ENCODE results near the gene ARMC3. TPM values are rescaled to one million over a fixed set of nuclear protein-coding genes. Genes with fewer than 3 reads are reported as not detected.

ARMC3 gene
- total and polyA plus RNA-seq, 2 experiments from 2014 or later = 0.24 TPM; not detected in 1

- TF ChIP-seq, protein P1, sequence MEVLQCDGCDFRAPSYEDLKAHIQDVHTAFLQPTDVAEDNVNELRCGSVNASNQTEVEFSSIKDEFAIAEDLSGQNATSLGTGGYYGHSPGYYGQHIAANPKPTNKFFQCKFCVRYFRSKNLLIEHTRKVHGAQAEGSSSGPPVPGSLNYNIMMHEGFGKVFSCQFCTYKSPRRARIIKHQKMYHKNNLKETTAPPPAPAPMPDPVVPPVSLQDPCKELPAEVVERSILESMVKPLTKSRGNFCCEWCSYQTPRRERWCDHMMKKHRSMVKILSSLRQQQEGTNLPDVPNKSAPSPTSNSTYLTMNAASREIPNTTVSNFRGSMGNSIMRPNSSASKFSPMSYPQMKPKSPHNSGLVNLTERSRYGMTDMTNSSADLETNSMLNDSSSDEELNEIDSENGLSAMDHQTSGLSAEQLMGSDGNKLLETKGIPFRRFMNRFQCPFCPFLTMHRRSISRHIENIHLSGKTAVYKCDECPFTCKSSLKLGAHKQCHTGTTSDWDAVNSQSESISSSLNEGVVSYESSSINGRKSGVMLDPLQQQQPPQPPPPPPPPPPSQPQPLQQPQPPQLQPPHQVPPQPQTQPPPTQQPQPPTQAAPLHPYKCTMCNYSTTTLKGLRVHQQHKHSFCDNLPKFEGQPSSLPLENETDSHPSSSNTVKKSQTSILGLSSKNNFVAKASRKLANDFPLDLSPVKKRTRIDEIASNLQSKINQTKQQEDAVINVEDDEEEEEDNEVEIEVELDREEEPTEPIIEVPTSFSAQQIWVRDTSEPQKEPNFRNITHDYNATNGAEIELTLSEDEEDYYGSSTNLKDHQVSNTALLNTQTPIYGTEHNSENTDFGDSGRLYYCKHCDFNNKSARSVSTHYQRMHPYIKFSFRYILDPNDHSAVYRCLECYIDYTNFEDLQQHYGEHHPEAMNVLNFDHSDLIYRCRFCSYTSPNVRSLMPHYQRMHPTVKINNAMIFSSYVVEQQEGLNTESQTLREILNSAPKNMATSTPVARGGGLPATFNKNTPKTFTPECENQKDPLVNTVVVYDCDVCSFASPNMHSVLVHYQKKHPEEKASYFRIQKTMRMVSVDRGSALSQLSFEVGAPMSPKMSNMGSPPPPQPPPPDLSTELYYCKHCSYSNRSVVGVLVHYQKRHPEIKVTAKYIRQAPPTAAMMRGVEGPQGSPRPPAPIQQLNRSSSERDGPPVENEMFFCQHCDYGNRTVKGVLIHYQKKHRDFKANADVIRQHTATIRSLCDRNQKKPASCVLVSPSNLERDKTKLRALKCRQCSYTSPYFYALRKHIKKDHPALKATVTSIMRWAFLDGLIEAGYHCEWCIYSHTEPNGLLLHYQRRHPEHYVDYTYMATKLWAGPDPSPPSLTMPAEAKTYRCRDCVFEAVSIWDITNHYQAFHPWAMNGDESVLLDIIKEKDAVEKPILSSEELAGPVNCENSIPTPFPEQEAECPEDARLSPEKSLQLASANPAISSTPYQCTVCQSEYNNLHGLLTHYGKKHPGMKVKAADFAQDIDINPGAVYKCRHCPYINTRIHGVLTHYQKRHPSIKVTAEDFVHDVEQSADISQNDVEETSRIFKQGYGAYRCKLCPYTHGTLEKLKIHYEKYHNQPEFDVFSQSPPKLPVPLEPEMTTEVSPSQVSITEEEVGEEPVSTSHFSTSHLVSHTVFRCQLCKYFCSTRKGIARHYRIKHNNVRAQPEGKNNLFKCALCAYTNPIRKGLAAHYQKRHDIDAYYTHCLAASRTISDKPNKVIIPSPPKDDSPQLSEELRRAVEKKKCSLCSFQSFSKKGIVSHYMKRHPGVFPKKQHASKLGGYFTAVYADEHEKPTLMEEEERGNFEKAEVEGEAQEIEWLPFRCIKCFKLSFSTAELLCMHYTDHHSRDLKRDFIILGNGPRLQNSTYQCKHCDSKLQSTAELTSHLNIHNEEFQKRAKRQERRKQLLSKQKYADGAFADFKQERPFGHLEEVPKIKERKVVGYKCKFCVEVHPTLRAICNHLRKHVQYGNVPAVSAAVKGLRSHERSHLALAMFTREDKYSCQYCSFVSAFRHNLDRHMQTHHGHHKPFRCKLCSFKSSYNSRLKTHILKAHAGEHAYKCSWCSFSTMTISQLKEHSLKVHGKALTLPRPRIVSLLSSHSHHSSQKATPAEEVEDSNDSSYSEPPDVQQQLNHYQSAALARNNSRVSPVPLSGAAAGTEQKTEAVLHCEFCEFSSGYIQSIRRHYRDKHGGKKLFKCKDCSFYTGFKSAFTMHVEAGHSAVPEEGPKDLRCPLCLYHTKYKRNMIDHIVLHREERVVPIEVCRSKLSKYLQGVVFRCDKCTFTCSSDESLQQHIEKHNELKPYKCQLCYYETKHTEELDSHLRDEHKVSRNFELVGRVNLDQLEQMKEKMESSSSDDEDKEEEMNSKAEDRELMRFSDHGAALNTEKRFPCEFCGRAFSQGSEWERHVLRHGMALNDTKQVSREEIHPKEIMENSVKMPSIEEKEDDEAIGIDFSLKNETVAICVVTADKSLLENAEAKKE (CRISPR knock-in tag; IDR thresholded peaks at IDR 0.05) = no peak
Observed at GRCh38 chr10:22897371-22897770, 30.5 kb upstream of the ARMC3 start (continued).

DNA sequence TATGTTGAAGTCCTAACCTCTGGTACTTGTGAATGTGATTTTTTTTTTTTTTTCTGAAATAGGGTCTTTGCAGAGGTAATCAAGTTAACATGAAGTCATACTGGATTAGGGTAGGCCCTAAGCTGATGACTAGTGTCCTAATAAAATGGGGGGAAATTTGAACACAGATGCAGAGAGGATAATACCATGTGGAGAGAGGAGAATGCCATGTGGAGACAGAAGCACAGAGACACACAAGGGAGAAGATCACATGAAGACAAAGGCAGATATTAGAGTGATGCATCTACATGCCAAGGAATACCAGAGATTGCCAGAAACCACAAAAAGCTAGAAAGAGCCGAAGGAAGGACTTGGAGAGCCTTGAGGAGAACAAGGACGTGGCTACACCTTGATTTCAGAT, 28.5 kb upstream of the ARMC3 start:
- H3K36me3 Mint-ChIP-seq (ENCODE audit: low read depth) = no peaks in the 10 kb centered on the region
- no peak overlapping the region for H3K27ac ChIP-seq (ENCODE audit: low read depth)
- no peak overlapping the region for H3K27ac Mint-ChIP-seq
- no peak for TF ChIP-seq EZH2 (IDR thresholded peaks at IDR 0.05; ENCODE audit: low read depth, unreplicated experiment)
- TF ChIP-seq POLR2AphosphoS5 (IDR thresholded peaks at IDR 0.05; ENCODE audit: low read depth) = no peak
- TF ChIP-seq CREB1 (CRISPR knock-in tag; IDR thresholded peaks at IDR 0.05; ENCODE audit: low read depth) = no peak
- TF ChIP-seq, protein P2, sequence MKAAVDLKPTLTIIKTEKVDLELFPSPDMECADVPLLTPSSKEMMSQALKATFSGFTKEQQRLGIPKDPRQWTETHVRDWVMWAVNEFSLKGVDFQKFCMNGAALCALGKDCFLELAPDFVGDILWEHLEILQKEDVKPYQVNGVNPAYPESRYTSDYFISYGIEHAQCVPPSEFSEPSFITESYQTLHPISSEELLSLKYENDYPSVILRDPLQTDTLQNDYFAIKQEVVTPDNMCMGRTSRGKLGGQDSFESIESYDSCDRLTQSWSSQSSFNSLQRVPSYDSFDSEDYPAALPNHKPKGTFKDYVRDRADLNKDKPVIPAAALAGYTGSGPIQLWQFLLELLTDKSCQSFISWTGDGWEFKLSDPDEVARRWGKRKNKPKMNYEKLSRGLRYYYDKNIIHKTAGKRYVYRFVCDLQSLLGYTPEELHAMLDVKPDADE (IDR thresholded peaks at IDR 0.05) = no peak
- TF ChIP-seq, protein P1 (CRISPR knock-in tag; IDR thresholded peaks at IDR 0.05) = no peak
- TF ChIP-seq ZNF331 (CRISPR knock-in tag; IDR thresholded peaks at IDR 0.05; ENCODE audit: low read depth) = no peak

More for the DNA sequence above, 28.5 kb upstream of the ARMC3 start:
- DNase-seq (ENCODE audit: low spot score) (no peak), ATAC-seq (no peak)
- H3K4me2 ChIP-seq = no peak overlapping the region
- Mint-ChIP-seq H3K27me3 (ENCODE audit: insufficient read depth, low read depth, poor library complexity) (peaks cover 3% of the 10 kb centered on the region), H3K4me3 (no peak overlapping the region), H3K9me3 (0 out of 3 replicates have a peak, but pooled peaks cover 10% of the 10 kb centered on the region), H3K4me1 (no peaks in the 10 kb centered on the region; the same call in 2 of the 3 replicates)
- no peak overlapping the region for H3K4me3 ChIP-seq
- H3K4me1 ChIP-seq (ENCODE audit: insufficient read depth) = no peaks in the 10 kb centered on the region
- H3F3A ChIP-seq (replicated peaks; ENCODE audit: low read depth) = no peaks in the 10 kb centered on the region
- 0 out of 2 replicates have a peak, but pooled peaks cover 5% of the 10 kb centered on the region for H3K36me3 ChIP-seq (ENCODE audit: insufficient read depth)
- no peaks in the 10 kb centered on the region for H3K27me3 ChIP-seq (ENCODE audit: insufficient read depth)
- H3K79me2 ChIP-seq (replicated peaks; ENCODE audit: insufficient read depth) = no peaks in the 10 kb centered on the region
- no peaks in the 10 kb centered on the region for H3K9me2 ChIP-seq (ENCODE audit: insufficient read depth)
- no peak overlapping the region for H2AFZ ChIP-seq
- no peaks in the 10 kb centered on the region for H4K20me1 ChIP-seq (replicated peaks; ENCODE audit: insufficient read depth)

Data from GM23338 (cell line).